HepG2 (cell line): ENCODE data around the gene BMP6. TPM values are rescaled to one million over a fixed set of nuclear protein-coding genes. Genes with fewer than 3 reads are reported as not detected.
A peak's percentile ranks its signal among the peaks of the same experiment; 100 is the strongest.

Source experiments
- ETV5 ChIP-seq: IDR thresholded peaks from 2 replicates; pipeline ENCODE4 v1.6.1; 2018; ENCODE audit warnings: missing biosample characterization, missing genetic modification reagents, inconsistent platforms, borderline replicate concordance
- ETV6 ChIP-seq: sonication (generic); formaldehyde crosslinking; conservative IDR thresholded peaks from 2 replicates; pipeline ENCODE4 v1.4.0; 2020; ENCODE audit warnings: missing genetic modification reagents
- FOXO1 ChIP-seq: sonication (generic); formaldehyde crosslinking; IDR thresholded peaks from 2 replicates; pipeline ENCODE4 v1.4.0; 2020; ENCODE audit warnings: missing genetic modification reagents
- GRHL1 ChIP-seq: sonication (generic); formaldehyde crosslinking; conservative IDR thresholded peaks from 2 replicates; pipeline ENCODE4 v1.8.0; 2022; ENCODE audit warnings: missing genetic modification reagents
- NFKBIZ ChIP-seq: IDR thresholded peaks from 2 replicates; pipeline ENCODE4 v1.6.1; 2018; ENCODE audit warnings: missing genetic modification reagents, missing compliant biosample characterization
- NR2F1 ChIP-seq, 2 experiments: fragments of 450-650 bp in 1 of 2; formaldehyde crosslinking in 1 of 2; IDR thresholded peaks; 2 replicates each; pipeline versions ENCODE4 v1.5.0 to v1.6.1; 2016 to 2020; ENCODE audit warnings: mild to moderate bottlenecking in 1 of 2, missing compliant biosample characterization in 1 of 2, missing genetic modification reagents in 1 of 2, moderate library complexity in 1 of 2
- RELA ChIP-seq: sonication (generic); formaldehyde crosslinking; IDR thresholded peaks from 2 replicates; pipeline ENCODE4 v1.4.0; 2020; ENCODE audit warnings: missing genetic modification reagents
- SOX5 ChIP-seq: IDR thresholded peaks from 2 replicates; pipeline ENCODE4 v1.6.1; 2016; ENCODE audit warnings: borderline replicate concordance
- SP5 ChIP-seq: IDR thresholded peaks from 2 replicates; pipeline ENCODE4 v1.6.1; 2016; ENCODE audit warnings: low read depth, borderline replicate concordance
- ZNF124 ChIP-seq: sonication (generic); formaldehyde crosslinking; IDR thresholded peaks from 2 replicates; pipeline ENCODE4 v1.4.0; 2020; ENCODE audit warnings: missing genetic modification reagents
- ZNF605 ChIP-seq: sonication (generic); formaldehyde crosslinking; IDR thresholded peaks from 2 replicates; pipeline ENCODE4 v1.8.0; 2022; ENCODE audit warnings: mild to moderate bottlenecking, missing genetic modification reagents
- ZNF687 ChIP-seq: sonication (generic); formaldehyde crosslinking; IDR thresholded peaks from 2 replicates; pipeline ENCODE4 v1.5.1; 2020; ENCODE audit warnings: mild to moderate bottlenecking, missing genetic modification reagents, moderate library complexity
- ZNF766 ChIP-seq: sonication (generic); formaldehyde crosslinking; IDR thresholded peaks from 2 replicates; pipeline ENCODE4 v1.5.0; 2020; ENCODE audit warnings: missing genetic modification reagents, borderline replicate concordance
- ZZZ3 ChIP-seq: sonication (generic); formaldehyde crosslinking; IDR thresholded peaks from 2 replicates; pipeline ENCODE4 v1.4.0; 2020; ENCODE audit warnings: missing genetic modification reagents, mild to moderate bottlenecking, borderline replicate concordance
- polyA plus RNA-seq, 8 experiments: library from polyadenylated mRNA; depleted of rRNA in 3 of 8; stranded (reverse) in 7 of 8; unstranded in 1 of 8; fragments of >200 nt; fragmentation: Illumina TruSeq in 4 of 8; extraction: Trizol in 4 of 8; gene quantifications; 2 replicates each; pipeline versions ENCODE4 v1.2.1 to v1.2.3, GENCODE V29; 2011 to 2016; ENCODE audit warnings: low read depth in 4 of 8, missing spikeins in 1 of 8, mixed read lengths in 1 of 8; ENCODE audit not compliant: insufficient read depth in 1 of 8
- total RNA-seq, 5 experiments: library from RNA; depleted of rRNA; stranded (reverse); fragments of >200 nt; fragmentation: Illumina TruSeq; extraction: Trizol; gene quantifications; 2 replicates each; pipeline ENCODE4 v1.2.3, GENCODE V29; 2016; ENCODE audit warnings: low read depth in 1 of 5
- TF ChIP-seq, protein P1 (sequence below): sonication (generic); formaldehyde crosslinking; IDR thresholded peaks from 2 replicates; pipeline ENCODE4 v1.8.1; 2023; ENCODE audit warnings: mild to moderate bottlenecking, missing genetic modification reagents, borderline replicate concordance
- TF ChIP-seq, protein P2 (sequence below): sonication (generic); formaldehyde crosslinking; IDR thresholded peaks from 2 replicates; pipeline ENCODE4 v1.4.0; 2020; ENCODE audit warnings: missing genetic modification reagents
- TF ChIP-seq, protein P3 (sequence below): sonication (generic); formaldehyde crosslinking; IDR thresholded peaks from 2 replicates; pipeline ENCODE4 v1.4.0; 2020; ENCODE audit warnings: missing genetic modification reagents

BMP6 gene
- total and polyA plus RNA-seq, 2 of the 13 experiments (the other 11 are each of a cell fraction or from before 2014, with no cell fraction given), result 0.09 to 0.18 TPM

DNA sequence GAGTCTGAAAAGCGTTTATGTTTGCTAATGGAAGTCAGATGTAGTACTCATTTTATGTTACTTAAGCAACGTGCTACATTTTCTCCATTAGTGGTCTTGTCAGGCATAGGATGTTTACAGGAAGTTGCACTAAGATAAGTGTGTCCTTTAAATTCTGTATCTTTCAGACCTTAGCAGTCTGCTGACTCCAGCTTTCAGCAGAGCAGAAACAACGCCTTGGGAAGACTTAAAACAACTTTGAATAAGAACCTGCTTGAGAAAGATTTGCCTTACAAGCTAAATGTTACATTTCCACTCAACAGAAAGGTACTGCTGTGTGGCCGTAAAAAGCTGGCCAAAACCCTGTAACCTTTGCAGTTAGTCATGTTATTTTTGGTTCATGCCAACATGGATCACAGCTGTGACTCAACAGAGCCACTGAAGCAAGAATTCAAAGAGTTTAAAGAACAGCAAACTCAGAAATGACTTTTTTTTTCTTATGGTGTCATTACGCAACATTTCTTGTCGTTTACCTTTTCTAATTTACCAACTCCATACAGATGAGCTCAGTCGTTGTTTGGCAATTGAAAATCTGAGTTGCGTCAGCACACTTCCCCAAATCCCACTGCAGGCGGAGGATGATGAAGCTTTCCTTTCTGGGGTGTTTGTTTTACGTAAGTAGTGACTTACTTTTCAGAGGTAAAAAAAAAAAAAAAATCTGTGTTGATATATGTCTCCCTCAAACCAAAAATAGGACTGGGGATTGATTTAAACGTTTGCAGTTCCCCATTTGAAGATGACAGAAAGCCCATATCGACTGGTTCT, 27.9 kb upstream of the BMP6 start (continued):
- TF ChIP-seq, protein P1, sequence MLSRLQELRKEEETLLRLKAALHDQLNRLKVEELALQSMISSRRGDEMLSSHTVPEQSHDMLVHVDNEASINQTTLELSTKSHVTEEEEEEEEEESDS (CRISPR knock-in tag), result no peak
- TF ChIP-seq ZNF687 (CRISPR knock-in tag) (no peak), ZNF766 (CRISPR knock-in tag) (no peak), ZNF605 (CRISPR knock-in tag) (no peak), ETV6 (CRISPR knock-in tag) (no peak), ETV5 (CRISPR knock-in tag) (no peak; the same call in 1 of the 2 replicates), NR2F1 (CRISPR knock-in tag; IDR thresholded peaks at IDR 0.05) (no peak), RELA (no peak), GRHL1 (CRISPR knock-in tag) (no peak), ZNF124 (no peak), ZZZ3 (CRISPR knock-in tag) (no peak), FOXO1 (CRISPR knock-in tag) (no peak), SOX5 (CRISPR knock-in tag) (peak; percentile 64; the same call in 1 of the 2 replicates), SP5 (CRISPR knock-in tag) (no peak), NFKBIZ (CRISPR knock-in tag) (peak; percentile 63; the same call in 1 of the 2 replicates)
- TF ChIP-seq, protein P2, sequence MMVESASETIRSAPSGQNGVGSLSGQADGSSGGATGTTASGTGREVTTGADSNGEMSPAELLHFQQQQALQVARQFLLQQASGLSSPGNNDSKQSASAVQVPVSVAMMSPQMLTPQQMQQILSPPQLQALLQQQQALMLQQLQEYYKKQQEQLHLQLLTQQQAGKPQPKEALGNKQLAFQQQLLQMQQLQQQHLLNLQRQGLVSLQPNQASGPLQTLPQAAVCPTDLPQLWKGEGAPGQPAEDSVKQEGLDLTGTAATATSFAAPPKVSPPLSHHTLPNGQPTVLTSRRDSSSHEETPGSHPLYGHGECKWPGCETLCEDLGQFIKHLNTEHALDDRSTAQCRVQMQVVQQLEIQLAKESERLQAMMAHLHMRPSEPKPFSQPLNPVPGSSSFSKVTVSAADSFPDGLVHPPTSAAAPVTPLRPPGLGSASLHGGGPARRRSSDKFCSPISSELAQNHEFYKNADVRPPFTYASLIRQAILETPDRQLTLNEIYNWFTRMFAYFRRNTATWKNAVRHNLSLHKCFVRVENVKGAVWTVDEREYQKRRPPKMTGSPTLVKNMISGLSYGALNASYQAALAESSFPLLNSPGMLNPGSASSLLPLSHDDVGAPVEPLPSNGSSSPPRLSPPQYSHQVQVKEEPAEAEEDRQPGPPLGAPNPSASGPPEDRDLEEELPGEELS (CRISPR knock-in tag), result peak; percentile 69; the same call in 1 of the 2 replicates
- TF ChIP-seq, protein P3, sequence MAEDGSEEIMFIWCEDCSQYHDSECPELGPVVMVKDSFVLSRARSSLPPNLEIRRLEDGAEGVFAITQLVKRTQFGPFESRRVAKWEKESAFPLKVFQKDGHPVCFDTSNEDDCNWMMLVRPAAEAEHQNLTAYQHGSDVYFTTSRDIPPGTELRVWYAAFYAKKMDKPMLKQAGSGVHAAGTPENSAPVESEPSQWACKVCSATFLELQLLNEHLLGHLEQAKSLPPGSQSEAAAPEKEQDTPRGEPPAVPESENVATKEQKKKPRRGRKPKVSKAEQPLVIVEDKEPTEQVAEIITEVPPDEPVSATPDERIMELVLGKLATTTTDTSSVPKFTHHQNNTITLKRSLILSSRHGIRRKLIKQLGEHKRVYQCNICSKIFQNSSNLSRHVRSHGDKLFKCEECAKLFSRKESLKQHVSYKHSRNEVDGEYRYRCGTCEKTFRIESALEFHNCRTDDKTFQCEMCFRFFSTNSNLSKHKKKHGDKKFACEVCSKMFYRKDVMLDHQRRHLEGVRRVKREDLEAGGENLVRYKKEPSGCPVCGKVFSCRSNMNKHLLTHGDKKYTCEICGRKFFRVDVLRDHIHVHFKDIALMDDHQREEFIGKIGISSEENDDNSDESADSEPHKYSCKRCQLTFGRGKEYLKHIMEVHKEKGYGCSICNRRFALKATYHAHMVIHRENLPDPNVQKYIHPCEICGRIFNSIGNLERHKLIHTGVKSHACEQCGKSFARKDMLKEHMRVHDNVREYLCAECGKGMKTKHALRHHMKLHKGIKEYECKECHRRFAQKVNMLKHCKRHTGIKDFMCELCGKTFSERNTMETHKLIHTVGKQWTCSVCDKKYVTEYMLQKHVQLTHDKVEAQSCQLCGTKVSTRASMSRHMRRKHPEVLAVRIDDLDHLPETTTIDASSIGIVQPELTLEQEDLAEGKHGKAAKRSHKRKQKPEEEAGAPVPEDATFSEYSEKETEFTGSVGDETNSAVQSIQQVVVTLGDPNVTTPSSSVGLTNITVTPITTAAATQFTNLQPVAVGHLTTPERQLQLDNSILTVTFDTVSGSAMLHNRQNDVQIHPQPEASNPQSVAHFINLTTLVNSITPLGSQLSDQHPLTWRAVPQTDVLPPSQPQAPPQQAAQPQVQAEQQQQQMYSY, result no peak
